K562 (cell line): ENCODE results near the gene RDH14. TPM values are rescaled to one million over a fixed set of nuclear protein-coding genes. Genes with fewer than 3 reads are reported as not detected.
A peak's percentile ranks its signal among the peaks of the same experiment; 100 is the strongest.

Experiments
- ARHGAP35 ChIP-seq: fragments of 450-650 bp; IDR thresholded peaks from 2 replicates; pipeline ENCODE4 v1.6.1; 2018; ENCODE audit not compliant: partially characterized antibody
- CBFA2T2 ChIP-seq: fragments of 450-650 bp; conservative IDR thresholded peaks from 2 replicates; pipeline ENCODE4 v1.6.1; 2017; ENCODE audit warnings: mild to moderate bottlenecking
- CBX8 ChIP-seq: fragments of 200-600 bp; sonication (generic); IDR thresholded peaks from 2 replicates; pipeline ENCODE4 v1.6.1; 2012; ENCODE audit warnings: borderline replicate concordance, mixed run types, low read depth, mild to moderate bottlenecking, moderate library complexity, mixed read lengths, low read length, control low read depth, inconsistent platforms; ENCODE audit not compliant: poor library complexity, severe bottlenecking; ENCODE audit errors: extremely low read depth
- CCNT2 ChIP-seq: IDR thresholded peaks from 2 replicates; pipeline ENCODE4 v1.6.1; 2011; ENCODE audit warnings: borderline replicate concordance, low read depth, mild to moderate bottlenecking, moderate library complexity, mixed read lengths, low read length; ENCODE audit not compliant: insufficient read length; ENCODE audit errors: extremely low read depth
- DMBX1 ChIP-seq: fragments of 250-450 bp; sonication (Bioruptor Pico); IDR thresholded peaks from 2 replicates; pipeline ENCODE4 v1.8.0; 2022; ENCODE audit warnings: inconsistent platforms, mild to moderate bottlenecking, moderate library complexity, borderline replicate concordance
- E2F3 ChIP-seq: fragments of 250-450 bp; sonication (Bioruptor Pico); IDR thresholded peaks from 2 replicates; pipeline ENCODE4 v1.4.0; 2020; ENCODE audit warnings: mild to moderate bottlenecking
- EGR1 ChIP-seq: fragments of 450-650 bp; conservative IDR thresholded peaks from 2 replicates; pipeline ENCODE4 v1.6.1; 2017; ENCODE audit warnings: mild to moderate bottlenecking
- FOXP1 ChIP-seq: sonication (generic); formaldehyde crosslinking; IDR thresholded peaks from 2 replicates; pipeline ENCODE4 v1.8.0; 2022; ENCODE audit warnings: mild to moderate bottlenecking, missing genetic modification reagents
- GABPA ChIP-seq: fragments of 200-800 bp; sonication (Bioruptor generic); conservative IDR thresholded peaks from 2 replicates; pipeline ENCODE4 v1.6.1; 2016; ENCODE audit warnings: low read depth, missing genetic modification characterization, missing compliant biosample characterization
- JUN ChIP-seq, 2 experiments: sonication (generic) in 1 of 2; formaldehyde crosslinking in 1 of 2; IDR thresholded peaks; 2 replicates each; pipeline versions ENCODE4 v1.6.1 to v1.8.0; 2012 to 2022; ENCODE audit warnings: borderline replicate concordance in 2 of 2, mild to moderate bottlenecking in 2 of 2, improper control_type of control experiment in 1 of 2, low read depth in 1 of 2, low read length in 1 of 2, missing genetic modification reagents in 1 of 2
- KDM4B ChIP-seq, 2 experiments: fragments of 450-650 bp in 1 of 2; sonication (generic) in 1 of 2; IDR thresholded peaks; 2 replicates each; pipeline ENCODE4 v1.6.1; 2016 to 2017; ENCODE audit warnings: borderline replicate concordance in 2 of 2, antibody characterized with exemption in 1 of 2, low read depth in 1 of 2, mild to moderate bottlenecking in 1 of 2
- MAFG ChIP-seq: fragments of 450-650 bp; conservative IDR thresholded peaks from 2 replicates; pipeline ENCODE4 v1.6.1; 2016; ENCODE audit warnings: missing genetic modification characterization, missing compliant biosample characterization
- NFATC3 ChIP-seq: fragments of 450-650 bp; IDR thresholded peaks from 2 replicates; pipeline ENCODE4 v1.6.1; 2017; ENCODE audit warnings: mild to moderate bottlenecking
- PHB2 ChIP-seq: fragments of 450-650 bp; IDR thresholded peaks from 2 replicates; pipeline ENCODE4 v1.6.1; 2017; ENCODE audit warnings: low read depth
- POU5F1 ChIP-seq: fragments of 150-350 bp; IDR thresholded peaks from 2 replicates; pipeline ENCODE4 v1.6.1; 2014; ENCODE audit warnings: borderline replicate concordance, low read length, low read depth, mild to moderate bottlenecking; ENCODE audit not compliant: partially characterized antibody
- SOX6 ChIP-seq: fragments of 450-650 bp; IDR thresholded peaks from 2 replicates; pipeline ENCODE4 v1.6.1; 2014; ENCODE audit warnings: mild to moderate bottlenecking
- ZKSCAN8 ChIP-seq: fragments of 200-800 bp; sonication (Bioruptor generic); IDR thresholded peaks from 2 replicates; pipeline ENCODE4 v1.6.1; 2016; ENCODE audit warnings: missing genetic modification characterization, missing compliant biosample characterization
- ZNF764 ChIP-seq: fragments of 250-450 bp; sonication (Bioruptor Pico); IDR thresholded peaks from 2 replicates; pipeline ENCODE4 v1.4.0; 2020; ENCODE audit warnings: low read depth, mild to moderate bottlenecking, moderate library complexity
- ZNF79 ChIP-seq: fragments of 250-450 bp; sonication (Bioruptor Pico); IDR thresholded peaks from 2 replicates; pipeline ENCODE4 v1.4.0; 2020; ENCODE audit warnings: low read depth, mild to moderate bottlenecking, moderate library complexity
- polyA plus RNA-seq, 8 experiments: library from polyadenylated mRNA; depleted of rRNA in 4 of 8; stranded (reverse) in 5 of 8; unstranded in 3 of 8; fragments of >200 nt; fragmentation: Nextera tagmentation in 2 of 8; fragmentation: Illumina TruSeq in 1 of 8; extraction: Ambion mirVana in 2 of 8; extraction: Trizol in 1 of 8; gene quantifications; 2 replicates each; pipeline versions ENCODE4 v1.2.1 to v1.2.3, GENCODE V29; 2011 to 2014; ENCODE audit warnings: inconsistent platforms in 1 of 8, missing spikeins in 1 of 8
- total RNA-seq, 7 experiments: library from RNA; depleted of rRNA in 6 of 7; stranded (reverse); fragments of >200 nt in 6 of 7; fragmentation: Illumina TruSeq in 2 of 7; extraction: Trizol in 2 of 7; gene quantifications; 2 replicates each; pipeline versions ENCODE4 v1.2.1 to v1.2.3, GENCODE V29; 2011 to 2021; ENCODE audit warnings: low replicate concordance in 1 of 7
- TF ChIP-seq, protein P1 (sequence below): fragments of 250-450 bp; sonication (Bioruptor Pico); IDR thresholded peaks from 2 replicates; pipeline ENCODE4 v1.8.0; 2021; ENCODE audit warnings: mild to moderate bottlenecking, moderate library complexity
- TF ChIP-seq, protein P2 (sequence below): fragments of 450-650 bp; formaldehyde crosslinking; IDR thresholded peaks from 2 replicates; pipeline ENCODE4 v1.4.0; 2020; ENCODE audit warnings: mild to moderate bottlenecking, moderate library complexity
- TF ChIP-seq, protein P3 (sequence below), 3 experiments: IDR thresholded peaks in 2 of 3; conservative IDR thresholded peaks in 1 of 3; 2 replicates each; pipeline ENCODE4 v1.5.1; 2011 to 2012; ENCODE audit warnings: low read length in 3 of 3, mild to moderate bottlenecking in 3 of 3, control low read depth in 2 of 3, improper control_type of control experiment in 1 of 3, inconsistent platforms in 1 of 3, low read depth in 1 of 3, mixed read lengths in 1 of 3, moderate library complexity in 1 of 3; ENCODE audit not compliant: insufficient read depth in 2 of 3

RDH14 gene
- total and polyA plus RNA-seq, 9 of the 15 experiments (the other 6 are each of a cell fraction or from before 2014, with no cell fraction given), result 6.7 to 26.2 (median 20.9) TPM

DNA sequence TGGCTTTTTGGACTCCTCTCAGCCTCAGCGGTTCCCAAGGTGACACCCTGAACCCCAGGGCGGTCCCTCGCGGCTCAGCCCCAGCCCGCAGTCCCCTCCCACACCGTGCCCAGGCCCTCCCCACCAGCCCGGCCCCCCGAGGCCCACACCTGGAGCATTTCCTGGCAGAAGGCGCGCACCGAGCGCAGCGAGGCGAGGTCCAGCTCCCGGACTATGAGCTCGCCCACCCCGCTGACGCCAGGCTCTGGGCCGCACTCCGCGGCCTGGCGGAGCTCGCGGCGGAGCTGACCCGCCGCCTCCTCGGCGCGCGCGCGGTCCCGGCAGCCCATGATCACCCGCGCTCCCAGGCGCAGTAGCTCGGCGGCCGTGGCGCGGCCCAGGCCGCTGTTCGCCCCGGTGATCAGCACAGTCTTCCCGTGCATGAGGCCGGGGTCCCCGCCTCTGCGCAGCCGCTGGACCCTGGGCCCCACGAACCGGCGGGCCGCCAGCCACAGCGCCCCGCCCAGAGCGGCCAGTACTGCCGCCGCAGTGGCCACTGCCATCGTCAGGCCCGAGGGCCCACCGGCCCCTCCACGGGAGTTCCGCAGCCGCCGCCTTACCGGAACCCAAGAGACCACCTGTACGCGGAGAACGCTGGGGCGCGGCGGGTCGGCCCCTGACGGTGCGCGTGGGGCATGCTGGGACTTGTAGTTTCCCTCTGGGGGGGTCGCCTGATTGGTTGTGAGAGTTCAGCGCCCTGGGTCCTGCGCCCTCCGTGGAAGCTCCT, at the start of gene RDH14 (continued):
- TF ChIP-seq, protein P1, sequence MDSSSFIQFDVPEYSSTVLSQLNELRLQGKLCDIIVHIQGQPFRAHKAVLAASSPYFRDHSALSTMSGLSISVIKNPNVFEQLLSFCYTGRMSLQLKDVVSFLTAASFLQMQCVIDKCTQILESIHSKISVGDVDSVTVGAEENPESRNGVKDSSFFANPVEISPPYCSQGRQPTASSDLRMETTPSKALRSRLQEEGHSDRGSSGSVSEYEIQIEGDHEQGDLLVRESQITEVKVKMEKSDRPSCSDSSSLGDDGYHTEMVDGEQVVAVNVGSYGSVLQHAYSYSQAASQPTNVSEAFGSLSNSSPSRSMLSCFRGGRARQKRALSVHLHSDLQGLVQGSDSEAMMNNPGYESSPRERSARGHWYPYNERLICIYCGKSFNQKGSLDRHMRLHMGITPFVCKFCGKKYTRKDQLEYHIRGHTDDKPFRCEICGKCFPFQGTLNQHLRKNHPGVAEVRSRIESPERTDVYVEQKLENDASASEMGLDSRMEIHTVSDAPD (CRISPR knock-in tag), result no peak
- TF ChIP-seq, protein P2, sequence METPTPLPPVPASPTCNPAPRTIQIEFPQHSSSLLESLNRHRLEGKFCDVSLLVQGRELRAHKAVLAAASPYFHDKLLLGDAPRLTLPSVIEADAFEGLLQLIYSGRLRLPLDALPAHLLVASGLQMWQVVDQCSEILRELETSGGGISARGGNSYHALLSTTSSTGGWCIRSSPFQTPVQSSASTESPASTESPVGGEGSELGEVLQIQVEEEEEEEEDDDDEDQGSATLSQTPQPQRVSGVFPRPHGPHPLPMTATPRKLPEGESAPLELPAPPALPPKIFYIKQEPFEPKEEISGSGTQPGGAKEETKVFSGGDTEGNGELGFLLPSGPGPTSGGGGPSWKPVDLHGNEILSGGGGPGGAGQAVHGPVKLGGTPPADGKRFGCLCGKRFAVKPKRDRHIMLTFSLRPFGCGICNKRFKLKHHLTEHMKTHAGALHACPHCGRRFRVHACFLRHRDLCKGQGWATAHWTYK (CRISPR knock-in tag), result no peak
- TF ChIP-seq SOX6 (no peak), KDM4B (IDR thresholded peaks at IDR 0.05; ENCODE audit: borderline replicate concordance in 2 of 2, low read depth in 1 of 2) (no peak), DMBX1 (peak; percentile 45; the same call in 1 of the 2 replicates), NFATC3 (no peak), MAFG (tag) (no peak), ARHGAP35 (no peak), CBX8 (no peak), JUN (IDR thresholded peaks at IDR 0.05; ENCODE audit: borderline replicate concordance, low read depth, low read length) (no peak), JUN (CRISPR knock-in tag; IDR thresholded peaks at IDR 0.05; ENCODE audit: borderline replicate concordance) (no peak), GABPA (tag) (peak; percentile 29; the same call in 1 of the 2 replicates), FOXP1 (CRISPR knock-in tag) (peak; percentile 82), CCNT2 (peak; percentile 49), EGR1 (no peak; the same call in 1 of the 2 replicates), E2F3 (CRISPR knock-in tag) (0 out of 2 replicates have a peak, but pooled peaks have one; percentile 42), POU5F1 (no peak), ZKSCAN8 (CRISPR knock-in tag) (no peak), ZNF79 (CRISPR knock-in tag) (no peak), PHB2 (no peak), ZNF764 (no peak), CBFA2T2 (no peak)
- TF ChIP-seq, protein P3, sequence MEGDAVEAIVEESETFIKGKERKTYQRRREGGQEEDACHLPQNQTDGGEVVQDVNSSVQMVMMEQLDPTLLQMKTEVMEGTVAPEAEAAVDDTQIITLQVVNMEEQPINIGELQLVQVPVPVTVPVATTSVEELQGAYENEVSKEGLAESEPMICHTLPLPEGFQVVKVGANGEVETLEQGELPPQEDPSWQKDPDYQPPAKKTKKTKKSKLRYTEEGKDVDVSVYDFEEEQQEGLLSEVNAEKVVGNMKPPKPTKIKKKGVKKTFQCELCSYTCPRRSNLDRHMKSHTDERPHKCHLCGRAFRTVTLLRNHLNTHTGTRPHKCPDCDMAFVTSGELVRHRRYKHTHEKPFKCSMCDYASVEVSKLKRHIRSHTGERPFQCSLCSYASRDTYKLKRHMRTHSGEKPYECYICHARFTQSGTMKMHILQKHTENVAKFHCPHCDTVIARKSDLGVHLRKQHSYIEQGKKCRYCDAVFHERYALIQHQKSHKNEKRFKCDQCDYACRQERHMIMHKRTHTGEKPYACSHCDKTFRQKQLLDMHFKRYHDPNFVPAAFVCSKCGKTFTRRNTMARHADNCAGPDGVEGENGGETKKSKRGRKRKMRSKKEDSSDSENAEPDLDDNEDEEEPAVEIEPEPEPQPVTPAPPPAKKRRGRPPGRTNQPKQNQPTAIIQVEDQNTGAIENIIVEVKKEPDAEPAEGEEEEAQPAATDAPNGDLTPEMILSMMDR (IDR thresholded peaks at IDR 0.05 in 2 of 3, conservative IDR thresholded peaks at IDR 0.05 in 1 of 3; ENCODE audit: insufficient read depth in 2 of 3, low read depth in 1 of 3, low read length in 3 of 3), result no peak
